ENCODE results near the gene WLS.

GRCh38 chr1:68157416-68157815 lies 74.9 kb downstream of the WLS start:
- TF ChIP-seq, protein P1, sequence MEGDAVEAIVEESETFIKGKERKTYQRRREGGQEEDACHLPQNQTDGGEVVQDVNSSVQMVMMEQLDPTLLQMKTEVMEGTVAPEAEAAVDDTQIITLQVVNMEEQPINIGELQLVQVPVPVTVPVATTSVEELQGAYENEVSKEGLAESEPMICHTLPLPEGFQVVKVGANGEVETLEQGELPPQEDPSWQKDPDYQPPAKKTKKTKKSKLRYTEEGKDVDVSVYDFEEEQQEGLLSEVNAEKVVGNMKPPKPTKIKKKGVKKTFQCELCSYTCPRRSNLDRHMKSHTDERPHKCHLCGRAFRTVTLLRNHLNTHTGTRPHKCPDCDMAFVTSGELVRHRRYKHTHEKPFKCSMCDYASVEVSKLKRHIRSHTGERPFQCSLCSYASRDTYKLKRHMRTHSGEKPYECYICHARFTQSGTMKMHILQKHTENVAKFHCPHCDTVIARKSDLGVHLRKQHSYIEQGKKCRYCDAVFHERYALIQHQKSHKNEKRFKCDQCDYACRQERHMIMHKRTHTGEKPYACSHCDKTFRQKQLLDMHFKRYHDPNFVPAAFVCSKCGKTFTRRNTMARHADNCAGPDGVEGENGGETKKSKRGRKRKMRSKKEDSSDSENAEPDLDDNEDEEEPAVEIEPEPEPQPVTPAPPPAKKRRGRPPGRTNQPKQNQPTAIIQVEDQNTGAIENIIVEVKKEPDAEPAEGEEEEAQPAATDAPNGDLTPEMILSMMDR (IDR thresholded peaks at IDR 0.05): no peak
- TF ChIP-seq ZFX (IDR thresholded peaks at IDR 0.05; ENCODE audit: borderline replicate concordance): no peak

Measured in 22Rv1 (cell line).